Measurements from ENCODE around the gene CCDC3.
"Not testable (repeated sequence)": the region's sequence is repeated elsewhere in the genome, so short reads cannot be mapped to it uniquely, and the experiment has no call there.

CCDC3 gene

DNA sequence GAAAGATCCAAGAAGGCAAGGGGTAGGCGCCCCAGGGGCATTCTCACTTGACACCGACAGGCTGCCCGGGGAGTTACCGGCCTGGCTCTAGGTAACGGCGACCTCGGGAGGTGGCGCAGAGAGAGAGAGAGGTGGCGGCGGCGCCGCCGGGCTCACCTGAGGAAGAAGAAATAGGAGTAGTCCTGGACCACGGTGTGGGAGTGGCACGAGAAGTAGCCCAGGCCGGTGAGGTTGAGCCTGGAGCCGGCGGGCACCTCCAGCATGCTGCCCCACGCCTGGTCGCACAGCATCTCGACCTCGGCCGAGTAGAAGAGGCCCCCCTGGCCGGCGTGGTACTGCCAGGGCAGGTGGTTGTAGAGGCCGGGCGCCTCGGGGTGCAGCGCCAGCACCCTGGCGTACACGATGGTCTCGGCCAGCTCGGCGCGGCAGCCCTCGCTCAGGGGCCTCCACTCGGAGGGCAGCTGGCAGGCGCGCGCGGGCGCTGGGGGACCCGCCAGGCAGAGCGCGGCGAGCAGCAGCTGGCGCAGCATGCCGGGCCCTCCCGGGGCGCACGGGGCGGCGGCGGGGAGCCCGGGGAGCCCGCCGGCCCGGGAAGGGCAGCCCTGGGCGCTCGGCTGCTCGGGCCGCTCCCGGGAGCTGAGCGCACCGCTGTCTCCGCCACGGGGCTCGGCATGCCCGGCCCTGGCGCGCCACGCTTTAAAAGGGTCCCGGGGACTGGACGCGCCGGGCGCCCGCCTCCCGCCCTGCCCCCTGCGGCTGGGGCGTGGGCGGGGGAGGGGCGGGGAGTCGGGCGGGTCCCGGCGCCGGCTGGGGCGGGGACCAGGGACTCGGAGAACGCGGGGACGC is at the start of gene CCDC3:
TSS of gene CCDC3 (minus strand) at position 673 of the 846 bp plus-strand sequence. CDS start at position 530, 143 bp downstream.
- no peak for DNase-seq (ENCODE audit: low spot score)

DNA sequence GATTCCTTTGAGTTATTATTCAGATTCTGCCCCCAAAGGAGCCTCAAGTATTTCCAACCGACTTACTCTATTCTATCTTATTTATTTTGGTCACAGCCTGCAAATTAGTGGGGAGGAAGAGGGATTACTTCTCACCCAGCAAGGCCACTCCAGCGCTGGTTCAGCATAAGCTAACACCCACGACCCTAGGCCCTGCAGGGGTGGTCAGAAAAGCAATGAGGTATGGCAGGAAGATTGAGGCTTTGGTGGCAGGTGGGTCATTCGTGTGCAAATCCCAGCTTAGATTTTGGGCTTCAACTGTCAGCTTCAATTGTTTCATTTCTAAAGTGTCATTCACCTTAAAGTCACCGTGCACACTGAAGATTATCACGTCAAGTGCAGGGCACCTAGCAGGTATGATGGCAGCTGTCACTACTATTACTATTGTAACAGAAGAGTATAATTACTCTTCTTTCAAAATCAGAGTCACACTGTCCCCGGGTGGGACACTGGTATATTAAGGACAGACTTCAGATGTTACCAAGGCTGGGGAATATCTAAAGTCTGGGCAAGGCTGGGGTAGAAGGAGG is 49.7 kb upstream of the CCDC3 start:
- DNase-seq (ENCODE audit: low spot score) = no peak

GRCh38 chr10:13049774-13050420 is 48.4 kb upstream of the CCDC3 start:
- no peak for DNase-seq (ENCODE audit: low spot score)

- DNase-seq (ENCODE audit: low spot score) = no peak
Measured at GRCh38 chr10:13048762-13049161, 47.2 kb upstream of the CCDC3 start.

- DNase-seq (ENCODE audit: low spot score) = no peak
Measured at GRCh38 chr10:13047529-13048206, 46.2 kb upstream of the CCDC3 start.

- DNase-seq (ENCODE audit: low spot score) = no peak
Measured at GRCh38 chr10:13046851-13047528, 45.5 kb upstream of the CCDC3 start.

- DNase-seq (ENCODE audit: low spot score) = no peak
Measured at GRCh38 chr10:13043520-13043919, 42.0 kb upstream of the CCDC3 start.

GRCh38 chr10:13039761-13040160 is 38.2 kb upstream of the CCDC3 start:
- DNase-seq (ENCODE audit: low spot score) = no peak

DNA sequence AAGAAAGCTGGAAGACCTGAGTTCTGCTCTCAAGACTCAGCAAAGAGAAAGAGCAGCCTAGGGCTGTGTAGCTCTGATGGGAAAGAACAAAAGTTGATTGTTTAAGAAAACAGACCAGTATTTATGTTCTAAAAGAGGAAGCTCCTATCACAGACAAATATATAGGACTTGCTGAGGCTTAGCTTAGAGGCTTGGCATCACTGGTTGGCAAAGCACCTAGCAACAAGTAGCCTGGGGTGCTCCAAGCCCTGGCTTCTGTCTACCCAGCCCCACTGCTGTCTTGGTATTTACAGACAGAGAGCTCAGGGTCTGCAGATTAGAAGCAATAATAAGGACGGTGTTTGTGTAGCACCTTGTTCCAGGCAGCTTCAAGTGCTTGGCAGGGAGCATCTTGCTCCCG is 36.9 kb upstream of the CCDC3 start:
- DNase-seq (ENCODE audit: low spot score) = no peak

DNA sequence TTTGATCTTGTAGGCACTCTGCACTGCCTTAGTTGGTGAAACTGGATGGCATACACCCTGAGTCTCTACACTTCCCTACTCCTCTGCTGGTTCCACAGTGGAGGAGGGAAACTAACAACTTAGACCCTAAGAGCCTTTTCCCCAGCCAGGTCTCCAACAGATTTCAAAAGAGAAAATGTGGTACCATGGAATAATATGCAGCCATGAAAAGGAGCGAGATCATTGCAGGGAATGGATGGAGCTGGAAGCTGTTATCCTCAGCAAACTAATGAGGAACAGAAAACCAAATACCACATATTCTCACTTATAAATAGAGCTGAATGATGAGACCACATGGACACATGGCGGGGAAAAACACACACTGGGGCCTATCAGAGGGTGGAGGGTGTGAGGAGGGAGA is 36.3 kb upstream of the CCDC3 start:
- DNase-seq (ENCODE audit: low spot score) = no peak

- DNase-seq (ENCODE audit: low spot score) = no peak
Measured at GRCh38 chr10:13036841-13037240, 35.3 kb upstream of the CCDC3 start.

DNA sequence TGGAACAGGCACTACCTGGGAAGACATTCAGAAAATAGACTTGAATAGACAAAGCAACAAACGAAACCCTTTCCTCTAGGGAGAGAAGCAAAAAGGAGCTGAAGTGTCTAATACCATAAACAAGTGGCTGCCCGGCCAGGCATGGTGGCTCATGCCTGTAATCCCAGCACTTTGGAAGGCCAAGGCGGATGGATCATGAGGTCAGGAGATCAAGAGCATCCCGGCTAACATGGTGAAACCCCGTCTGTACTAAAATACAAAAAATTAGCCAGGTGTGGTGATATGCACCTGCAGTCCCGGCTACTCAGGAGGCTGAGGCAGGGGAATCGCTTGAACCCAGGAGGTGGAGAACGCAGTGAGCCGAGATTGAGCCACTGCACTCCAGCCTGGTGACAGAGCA is 34.2 kb upstream of the CCDC3 start:
- not testable (repeated sequence) for DNase-seq (ENCODE audit: low spot score)

- no peak for DNase-seq (ENCODE audit: low spot score)
Measured at GRCh38 chr10:13026873-13027272, 25.4 kb upstream of the CCDC3 start.

GRCh38 chr10:13023754-13024153 is 22.2 kb upstream of the CCDC3 start:
- DNase-seq (ENCODE audit: low spot score) = no peak

DNA sequence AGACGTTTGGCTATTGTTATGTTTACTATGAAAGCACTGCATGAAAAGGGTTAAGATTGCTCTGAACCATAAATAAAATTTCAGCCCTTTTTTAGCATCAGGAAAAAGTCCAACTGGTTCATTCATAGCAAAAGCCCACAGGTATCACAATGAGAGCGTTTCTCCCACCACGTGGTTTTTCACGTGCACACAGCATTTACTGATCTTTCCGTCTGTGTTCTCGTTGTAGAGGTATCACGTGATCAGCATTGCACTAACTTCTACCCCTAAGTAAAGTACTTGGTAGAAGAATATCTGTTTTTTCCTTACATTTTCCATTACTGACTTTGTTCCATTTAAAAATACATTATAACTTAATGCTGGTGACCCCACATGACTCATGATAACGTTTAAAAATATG is 17.8 kb upstream of the CCDC3 start:
- no peak for DNase-seq (ENCODE audit: low spot score)

- no peak for DNase-seq (ENCODE audit: low spot score)
Measured at GRCh38 chr10:13018171-13018570, 16.7 kb upstream of the CCDC3 start.

- DNase-seq (ENCODE audit: low spot score) = no peak
Measured at GRCh38 chr10:13016886-13017285, 15.4 kb upstream of the CCDC3 start.

- DNase-seq (ENCODE audit: low spot score) = no peak
Measured at GRCh38 chr10:13016426-13016825, 14.9 kb upstream of the CCDC3 start.

DNA sequence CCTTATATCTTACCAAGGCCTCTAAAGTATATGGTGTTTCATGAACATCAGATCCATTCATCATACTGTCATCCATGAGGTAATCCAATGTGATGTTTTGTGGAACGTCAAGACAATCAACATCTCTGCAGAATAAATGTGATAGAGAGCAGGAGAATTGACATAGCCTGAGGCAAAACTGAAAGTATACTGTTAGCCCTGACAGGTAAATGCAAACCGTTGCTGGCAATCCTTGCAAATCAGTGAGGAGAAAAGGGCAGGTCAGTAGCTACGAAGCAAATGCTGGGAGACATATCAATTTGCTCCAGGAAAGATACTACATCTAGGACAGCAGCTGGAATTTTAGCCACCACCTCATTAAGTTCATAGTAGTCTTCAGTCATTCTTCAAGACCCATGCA is 4.5 kb upstream of the CCDC3 start:
- DNase-seq (ENCODE audit: low spot score) = no peak

GRCh38 chr10:13003759-13004158 is 2.2 kb upstream of the CCDC3 start:
- no peak for DNase-seq (ENCODE audit: low spot score)

GRCh38 chr10:13003004-13003403 is 1.5 kb upstream of the CCDC3 start:
- no peak for DNase-seq (ENCODE audit: low spot score)

DNA sequence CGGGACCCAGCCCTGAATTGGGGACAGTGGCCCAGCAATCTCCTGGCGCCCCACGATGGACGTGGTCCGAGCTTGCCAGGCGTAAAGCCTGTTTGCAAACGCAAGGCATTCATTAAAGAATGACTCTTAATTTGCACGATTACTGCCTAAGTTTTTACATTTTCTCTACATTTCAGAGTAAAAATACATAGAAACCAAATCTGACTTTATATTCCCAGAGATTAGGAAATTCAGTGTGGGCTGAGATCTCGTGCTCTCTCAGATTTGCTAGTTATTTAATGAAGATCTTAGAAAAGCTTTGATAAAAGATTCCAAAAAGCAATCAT is 337 bp upstream of the CCDC3 start:
- DNase-seq (ENCODE audit: low spot score) = no peak
